GM12892 (cell line): ENCODE data around the gene MAGEB17.

ENCODE experiments used
- POLR2A ChIP-seq: IDR thresholded peaks from 2 replicates; pipeline ENCODE4 v1.6.1; 2011; ENCODE audit warnings: low read depth, low read length, control low read depth
- POLR2AphosphoS5 ChIP-seq: IDR thresholded peaks from 2 replicates; pipeline ENCODE4 v1.6.1; 2011; ENCODE audit warnings: low read depth, low read length, control low read depth
- TAF1 ChIP-seq: IDR thresholded peaks from 2 replicates; pipeline ENCODE4 v1.6.1; 2011; ENCODE audit warnings: low read depth, mild to moderate bottlenecking, control low read depth, low read length, borderline replicate concordance

GRCh38 chrX:16123222-16123786 lies 44.0 kb upstream of the MAGEB17 start, which contains the start of gene GRPR:
- no peak for TF ChIP-seq POLR2A
- TF ChIP-seq POLR2AphosphoS5, result no peak
- TF ChIP-seq TAF1, result no peak
